ENCODE measurements around the gene TNFRSF17. TPM values are rescaled to one million over a fixed set of nuclear protein-coding genes. Genes with fewer than 3 reads are reported as not detected.

Gene TNFRSF17
- total RNA-seq, 1 donor from 2014 or later: not detected

DNA sequence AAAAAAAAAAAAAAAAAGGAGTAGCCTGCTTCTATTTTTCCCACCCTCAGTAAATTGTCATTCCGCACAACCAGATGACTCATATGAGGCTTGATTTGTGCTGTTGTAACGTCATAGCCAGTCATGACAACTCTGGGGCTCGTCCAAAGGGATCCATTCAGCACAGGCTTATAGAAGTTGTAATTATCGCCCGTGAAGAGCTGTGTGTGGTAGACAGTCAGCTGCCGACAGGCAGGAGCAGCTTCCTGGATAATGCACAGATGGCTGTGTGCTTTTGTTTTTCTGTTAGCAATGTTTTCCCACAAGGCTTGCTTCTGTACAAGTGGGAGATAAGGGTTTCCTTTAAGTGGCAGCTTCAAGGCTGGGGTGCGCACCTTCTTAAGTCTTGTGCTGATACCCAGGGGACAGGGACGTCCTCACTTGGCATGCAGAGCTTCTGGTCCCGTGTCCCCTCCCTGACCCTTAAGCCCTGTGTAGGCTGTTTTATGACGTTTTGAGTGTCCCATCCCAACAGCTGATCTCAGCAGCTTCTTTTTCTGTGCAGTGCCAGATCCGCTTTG is 37.5 kb downstream of the TNFRSF17 start:
- no peak for DNase-seq (ENCODE audit: low read depth)

- no peak for DNase-seq (ENCODE audit: low read depth)
These were observed 41.6 kb downstream of the TNFRSF17 start for GRCh38 chr16:12006637-12007036.

DNA sequence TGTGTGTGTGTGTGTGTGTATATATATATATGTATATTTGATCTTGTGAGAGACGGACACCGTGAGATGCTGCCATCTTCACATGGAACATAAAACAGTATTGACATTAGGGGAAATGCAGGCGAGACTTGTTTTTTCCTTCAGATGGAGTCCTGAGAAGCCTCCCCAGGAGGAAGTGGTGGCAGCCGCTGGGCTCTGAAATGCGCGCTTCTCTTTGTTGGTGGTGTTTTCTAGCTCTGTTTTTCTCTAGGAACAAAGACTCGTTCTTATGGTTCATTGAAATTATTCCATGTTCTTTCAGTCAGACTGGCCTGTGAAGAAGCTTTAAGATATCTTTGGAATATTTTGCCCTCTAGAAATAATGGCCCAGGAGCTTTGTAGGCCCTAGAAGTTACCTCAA is 44.5 kb downstream of the TNFRSF17 start:
- no peak for DNase-seq (ENCODE audit: low read depth)

DNA sequence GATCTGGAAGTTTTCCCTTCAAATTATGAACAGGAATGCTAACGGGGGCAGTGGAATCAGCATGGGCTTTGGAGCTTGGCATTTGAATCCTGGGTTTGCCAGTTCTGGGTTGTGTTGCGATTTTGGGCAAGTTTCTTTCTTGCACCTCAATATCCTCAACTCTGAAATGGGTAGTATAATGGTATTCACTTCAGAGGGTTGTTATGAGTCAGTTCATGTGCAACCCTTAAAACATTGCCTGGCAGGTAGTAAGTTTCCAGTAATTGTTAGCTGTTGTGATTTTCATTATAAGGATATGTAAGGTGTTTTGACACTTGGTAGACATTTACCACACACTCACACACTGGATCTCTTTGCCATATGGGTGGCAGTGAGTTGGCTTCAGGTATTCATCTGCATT is 44.9 kb downstream of the TNFRSF17 start:
- no peak for DNase-seq (ENCODE audit: low read depth)

DNA sequence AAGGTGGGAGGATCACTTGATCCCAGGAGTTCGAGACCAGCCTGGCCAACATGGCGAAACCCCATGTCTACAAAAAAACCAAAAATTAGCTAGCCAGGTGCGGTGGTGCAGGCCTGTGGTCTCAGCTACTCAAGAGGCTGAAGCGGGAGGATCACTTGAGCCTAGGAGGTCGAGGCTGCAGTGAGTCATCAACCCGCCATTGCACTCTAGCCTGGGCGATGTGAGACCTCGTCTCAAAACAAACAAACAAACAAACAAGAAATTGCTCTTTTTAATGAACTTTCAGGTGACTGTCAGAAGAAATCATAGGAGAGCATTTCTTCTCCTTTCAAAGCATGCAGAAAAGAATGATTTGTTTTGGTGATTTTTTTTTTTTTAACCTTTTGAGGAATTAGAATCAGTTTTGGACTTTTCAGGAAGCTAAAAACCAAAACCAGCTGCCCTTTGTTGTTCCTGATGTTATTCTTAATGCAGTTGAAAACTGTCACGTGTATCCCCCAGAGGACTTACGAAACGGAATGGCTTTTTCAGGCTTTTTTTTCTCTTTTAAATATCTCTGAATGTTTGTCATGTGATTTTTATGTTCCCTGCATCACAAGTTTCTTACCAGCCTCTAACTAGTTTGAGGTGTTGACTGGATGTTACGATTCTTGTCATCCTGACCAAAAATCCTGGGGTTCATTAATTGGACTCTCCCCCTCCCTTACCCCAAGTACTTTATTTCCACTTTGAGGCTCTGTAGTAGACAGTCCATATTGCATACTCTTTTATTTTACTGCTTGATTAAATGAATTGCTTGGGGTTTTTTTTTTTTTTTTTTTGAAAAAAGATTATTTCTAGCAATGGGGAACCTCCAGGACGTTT is 45.6 kb downstream of the TNFRSF17 start:
- DNase-seq (ENCODE audit: low read depth): no peak

- no peak for DNase-seq (ENCODE audit: low read depth)
These were observed 46.6 kb downstream of the TNFRSF17 start for GRCh38 chr16:12011565-12011964.

DNA sequence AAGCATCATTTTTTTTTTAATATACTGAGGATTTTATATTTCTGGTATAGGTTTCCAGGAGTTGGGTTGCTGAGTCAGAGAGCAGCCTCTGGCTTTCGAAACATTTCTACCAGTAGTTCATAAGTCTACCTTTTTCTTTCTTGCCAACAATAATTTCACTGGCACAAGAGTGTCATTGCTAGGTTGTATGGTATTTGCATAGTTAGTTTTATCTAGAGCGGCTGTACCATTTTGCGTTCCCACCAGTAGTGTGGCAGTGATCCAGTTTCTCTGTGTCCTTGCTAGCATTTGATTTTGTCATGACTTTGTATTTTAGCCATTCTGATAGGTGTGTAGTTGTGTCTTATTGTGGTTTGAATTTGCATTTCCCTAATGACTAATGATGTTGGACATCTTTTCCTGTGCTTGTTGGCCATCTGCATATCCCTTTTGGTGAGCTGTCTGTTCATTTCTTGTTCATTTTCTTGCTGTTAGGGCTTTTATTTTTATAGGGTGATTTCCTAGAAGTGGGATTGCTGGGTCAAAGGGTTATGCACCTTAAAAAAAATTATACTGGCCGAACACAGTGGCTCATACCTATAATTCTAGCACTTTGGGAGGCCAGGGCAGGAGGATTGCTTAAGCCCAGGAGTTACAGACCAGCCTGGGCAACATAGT is 51.4 kb downstream of the TNFRSF17 start:
- peak; percentile 26 for DNase-seq (ENCODE audit: low read depth)

GRCh38 chr16:12017558-12017957 is 52.5 kb downstream of the TNFRSF17 start:
- DNase-seq (ENCODE audit: low read depth): no peak

Other genes with a start within 250 kb of the TNFRSF17 start
- gene TXNDC11, start 222.4 kb upstream of the TNFRSF17 start, total RNA-seq: 38.3 and 47.9 TPM in 2 replicates
- gene ZC3H7A, start 168.0 kb upstream of the TNFRSF17 start, total RNA-seq: 34.2 and 77.0 TPM in 2 replicates
- 92.6 and 173 TPM in 2 replicates for gene RSL1D1, start 113.7 kb upstream of the TNFRSF17 start, total RNA-seq
- gene GSPT1, start 49.3 kb upstream of the TNFRSF17 start, total RNA-seq: 82.5 and 217 TPM in 2 replicates
- gene NPIPB2, start 23.2 kb upstream of the TNFRSF17 start, total RNA-seq: 1.0 and 4.0 TPM in 2 replicates
- 4.7 and 62.9 TPM in 2 replicates for gene SNX29, start 11.5 kb downstream of the TNFRSF17 start, total RNA-seq

Measured in renal cortical epithelial cell (primary cell).